ENCODE data around the gene RNASEH2A. TPM values are rescaled to one million over a fixed set of nuclear protein-coding genes. Genes with fewer than 3 reads are reported as not detected.

The RNASEH2A gene
- total and polyA plus RNA-seq, 2 of the 4 experiments (the other 2 are of a cell fraction): 34.9 to 44.6 TPM

DNA sequence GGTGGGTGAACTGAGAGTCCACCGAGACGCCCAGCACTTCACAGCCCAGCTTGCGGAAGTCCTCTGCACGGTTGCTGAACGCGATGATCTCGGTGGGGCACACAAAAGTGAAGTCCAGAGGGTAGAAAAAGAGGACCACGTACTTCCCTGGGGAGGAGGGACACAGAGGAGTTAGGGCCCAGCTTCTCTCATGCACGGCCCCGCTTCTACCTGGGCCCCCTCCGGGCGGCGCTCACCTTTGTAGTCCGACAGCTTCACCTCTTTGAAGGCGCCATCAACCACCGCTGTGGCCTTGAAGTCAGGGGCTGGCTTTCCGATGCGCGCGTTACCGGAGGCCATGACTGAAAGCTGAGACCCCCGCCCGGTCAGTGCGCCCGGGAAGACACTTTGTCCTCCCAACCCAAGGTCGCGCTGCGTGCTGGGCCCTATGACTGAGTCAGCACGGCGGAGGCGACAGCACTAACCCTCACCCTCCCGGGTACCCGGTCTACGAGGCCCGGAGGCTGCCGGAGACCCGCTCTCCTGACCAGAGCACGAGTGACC lies 5.4 kb upstream of the RNASEH2A start:
- Histone ChIP-seq H3K27me3 (ENCODE audit: control insufficient read depth, insufficient read depth, low read length) (no peaks in the 10 kb centered on the region), H2BK5ac (ENCODE audit: low read depth, low read length, poor library complexity, severe bottlenecking) (peak overlapping the region; percentile 44), H4K5ac (ENCODE audit: low read depth, low read length) (peak overlapping the region; percentile 50; the same call in 1 of the 2 replicates), H3K9ac (ENCODE audit: low read depth, low read length) (peak overlapping the region; percentile 95), H3K14ac (replicated peaks; ENCODE audit: low read depth, low read length) (peak overlapping the region; percentile 92), H3K79me1 (ENCODE audit: low read depth in 1 of 2, low read length in 2 of 2) (peaks cover 4 to 22% of the 10 kb centered on the region in 2 experiments; a peak in 3 of 4 replicates), H2AK5ac (ENCODE audit: low read depth, low read length) (peak overlapping the region; percentile 76), H2AK9ac (replicated peaks; ENCODE audit: low read depth, low read length, poor library complexity) (peak overlapping the region; percentile 88), H2BK20ac (ENCODE audit: low read depth, low read length) (no peak overlapping the region), H4K20me1 (ENCODE audit: insufficient read depth, low read length) (no peaks in the 10 kb centered on the region), H3K23ac (ENCODE audit: low read depth, low read length) (peak overlapping the region; percentile 94), H4K8ac (ENCODE audit: low read depth in 2 of 2, low read length in 2 of 2) (peak overlapping the region; percentile 82 to 92; a peak in 2 of 4 replicates), H2AFZ (replicated peaks; ENCODE audit: low read length, poor library complexity) (peak overlapping the region; percentile 98), H3K27ac (ENCODE audit: insufficient read depth, low read length) (peak overlapping the region; percentile 78), H2BK120ac (ENCODE audit: low read depth, low read length) (no peak overlapping the region), H3K4ac (ENCODE audit: low read depth, low read length) (peak overlapping the region; percentile 57), H3K9me1 (ENCODE audit: insufficient read depth, low read length) (peaks cover 2% of the 10 kb centered on the region; the same call in 1 of the 2 replicates), H2BK15ac (ENCODE audit: low read depth, low read length) (no peak overlapping the region), H3K9me3 (ENCODE audit: control insufficient read depth, insufficient read depth, low read length) (no peaks in the 10 kb centered on the region), H3K4me2 (ENCODE audit: low read depth, low read length) (peak overlapping the region; percentile 92), H3K18ac (ENCODE audit: low read depth, low read length) (peak overlapping the region; percentile 45; the same call in 1 of the 2 replicates), H3K4me3 (ENCODE audit: insufficient read depth, low read depth, low read length) (peak overlapping the region; percentile 90), H3K36me3 (ENCODE audit: control insufficient read depth, insufficient read depth, low read length) (peaks cover 9% of the 10 kb centered on the region), H4K91ac (ENCODE audit: insufficient read depth, low read depth, low read length) (peak overlapping the region; percentile 35; the same call in 1 of the 2 replicates), H3K4me1 (ENCODE audit: control insufficient read depth, insufficient read depth, low read length) (peaks cover 6% of the 10 kb centered on the region), H3K56ac (ENCODE audit: extremely low read depth, insufficient read depth, low read length) (no peak overlapping the region)
- no TSS peak for BruUV-seq (replicated peaks)
- intact Hi-C loops (cut with micrococcal nuclease) (no loop called here), in situ Hi-C loops (cut with MboI; ENCODE audit: low sequenced_read_pairs) (loop anchor here (5.0 kb wide), 1 partner anchor 34 kb away; no protein-coding TSS in a partner anchor), dilution Hi-C loops (cut with HindIII; ENCODE audit: low sequenced_read_pairs, unreplicated experiment) (no loop called here)
- ChIA-PET CTCF (interaction anchor here (0.7 to 1.0 kb wide), 2 partner anchors 35 to 47 kb away, joined by 3 read pairs; no protein-coding TSS in a partner anchor), POLR2A (ENCODE audit: unreplicated experiment) (interaction anchor here (0.8 kb wide), 1 partner anchor 9 kb away, joined by 3 read pairs; the partner anchor contains the start of gene JUNB)
- ATAC-seq (ENCODE audit: low read depth): peak; percentile 26
- WGBS, 2 experiments (ENCODE audit: extremely low coverage in 2 of 2, insufficient read length in 1 of 2): 1% methylated on average over 14 of the region's 38 CpGs; no CpG with 5 or more reads in 1 of the 2 experiments
- DNase-seq: no peak
- TF ChIP-seq CHD1 (IDR thresholded peaks at IDR 0.05; ENCODE audit: low read depth, low read length) (no peak), ELK1 (IDR thresholded peaks at IDR 0.05; ENCODE audit: borderline replicate concordance, low read depth, low read length) (no peak), RAD21 (IDR thresholded peaks at IDR 0.05; ENCODE audit: low read length) (no peak), CTCF (conservative IDR thresholded peaks at IDR 0.05; ENCODE audit: low read depth, low read length) (no peak), BHLHE40 (IDR thresholded peaks at IDR 0.05; ENCODE audit: low read depth, low read length) (no peak), POLR2A (IDR thresholded peaks at IDR 0.05; ENCODE audit: low read depth, low read length) (no peak), RCOR1 (IDR thresholded peaks at IDR 0.05; ENCODE audit: insufficient replicate concordance, low read length) (no peak), SMC3 (IDR thresholded peaks at IDR 0.05; ENCODE audit: low read depth, low read length) (no peak), MAZ (IDR thresholded peaks at IDR 0.05; ENCODE audit: borderline replicate concordance, low read depth, low read length) (no peak), MAFK (IDR thresholded peaks at IDR 0.05; ENCODE audit: low read depth, low read length) (no peak), CEBPB (IDR thresholded peaks at IDR 0.05; ENCODE audit: low read depth, low read length) (no peak), MXI1 (IDR thresholded peaks at IDR 0.05; ENCODE audit: borderline replicate concordance, low read depth, low read length) (no peak), FOS (IDR thresholded peaks at IDR 0.05; ENCODE audit: low read depth, low read length) (no peak), NFE2L2 (IDR thresholded peaks at IDR 0.05; ENCODE audit: low read depth, low read length) (no peak)
- TF ChIP-seq, protein P1, sequence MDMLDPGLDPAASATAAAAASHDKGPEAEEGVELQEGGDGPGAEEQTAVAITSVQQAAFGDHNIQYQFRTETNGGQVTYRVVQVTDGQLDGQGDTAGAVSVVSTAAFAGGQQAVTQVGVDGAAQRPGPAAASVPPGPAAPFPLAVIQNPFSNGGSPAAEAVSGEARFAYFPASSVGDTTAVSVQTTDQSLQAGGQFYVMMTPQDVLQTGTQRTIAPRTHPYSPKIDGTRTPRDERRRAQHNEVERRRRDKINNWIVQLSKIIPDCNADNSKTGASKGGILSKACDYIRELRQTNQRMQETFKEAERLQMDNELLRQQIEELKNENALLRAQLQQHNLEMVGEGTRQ (IDR thresholded peaks at IDR 0.05; ENCODE audit: low read depth, low read length): no peak
